Testis (tissue), 2 donors: ENCODE data around the gene PRR16.

ENCODE experiments used
- POLR2A ChIP-seq: fragments of 450-650 bp; IDR thresholded peaks from one replicate; pipeline ENCODE4 v1.6.1; 2017; ENCODE audit warnings: antibody characterized with exemption, mild to moderate bottlenecking, moderate library complexity
- TF ChIP-seq, protein P1 (sequence below), 3 experiments: fragments of 450-650 bp in 2 of 3; fragments of 200-600 bp in 1 of 3; sonication (generic) in 1 of 3; IDR thresholded peaks; one replicate each; pipeline ENCODE4 v1.5.1; 2016 to 2019; ENCODE audit warnings: antibody characterized with exemption in 3 of 3, mild to moderate bottlenecking in 2 of 3, moderate library complexity in 1 of 3

DNA sequence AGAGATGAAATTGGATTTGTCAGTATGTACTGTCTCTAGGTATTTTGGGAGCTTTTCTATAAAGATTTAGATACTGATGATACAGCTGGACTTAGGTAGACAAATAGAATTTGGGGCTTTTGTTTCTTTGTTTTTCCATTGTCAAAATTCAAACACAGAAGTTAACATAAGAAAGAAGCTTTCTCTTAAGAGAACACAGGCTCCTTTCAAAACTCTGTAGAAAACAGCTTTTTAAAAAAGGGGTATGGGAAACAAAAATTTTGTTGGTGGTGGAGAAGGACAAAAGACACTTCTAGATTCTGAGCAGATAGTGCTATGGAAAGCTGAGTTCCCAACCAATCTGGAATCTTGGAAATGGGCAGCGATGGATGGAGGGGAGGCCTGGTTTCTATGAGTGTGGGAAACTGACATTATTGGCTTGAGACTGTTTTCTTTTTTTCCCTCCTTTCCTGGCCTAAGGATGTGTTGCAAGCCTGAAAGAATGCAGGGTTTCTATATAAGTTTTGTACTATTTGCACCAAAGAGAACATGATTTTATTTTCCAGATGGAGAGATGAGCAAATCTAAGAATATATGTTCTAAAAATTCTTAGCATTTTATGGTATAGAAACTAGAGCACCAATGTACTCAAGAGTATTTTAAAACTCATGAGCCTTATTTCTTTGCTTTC is 240.0 kb downstream of the PRR16 start:
- no peak for TF ChIP-seq POLR2A
- TF ChIP-seq, protein P1, sequence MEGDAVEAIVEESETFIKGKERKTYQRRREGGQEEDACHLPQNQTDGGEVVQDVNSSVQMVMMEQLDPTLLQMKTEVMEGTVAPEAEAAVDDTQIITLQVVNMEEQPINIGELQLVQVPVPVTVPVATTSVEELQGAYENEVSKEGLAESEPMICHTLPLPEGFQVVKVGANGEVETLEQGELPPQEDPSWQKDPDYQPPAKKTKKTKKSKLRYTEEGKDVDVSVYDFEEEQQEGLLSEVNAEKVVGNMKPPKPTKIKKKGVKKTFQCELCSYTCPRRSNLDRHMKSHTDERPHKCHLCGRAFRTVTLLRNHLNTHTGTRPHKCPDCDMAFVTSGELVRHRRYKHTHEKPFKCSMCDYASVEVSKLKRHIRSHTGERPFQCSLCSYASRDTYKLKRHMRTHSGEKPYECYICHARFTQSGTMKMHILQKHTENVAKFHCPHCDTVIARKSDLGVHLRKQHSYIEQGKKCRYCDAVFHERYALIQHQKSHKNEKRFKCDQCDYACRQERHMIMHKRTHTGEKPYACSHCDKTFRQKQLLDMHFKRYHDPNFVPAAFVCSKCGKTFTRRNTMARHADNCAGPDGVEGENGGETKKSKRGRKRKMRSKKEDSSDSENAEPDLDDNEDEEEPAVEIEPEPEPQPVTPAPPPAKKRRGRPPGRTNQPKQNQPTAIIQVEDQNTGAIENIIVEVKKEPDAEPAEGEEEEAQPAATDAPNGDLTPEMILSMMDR (IDR thresholded peaks at IDR 0.05), result no peak
